SK-N-MC (cell line): ENCODE results near the gene RHBDF2.

Source experiments
- DNase-seq: peaks from one replicate; pipeline ENCODE4 v3.0.0-alpha.2; 2011; ENCODE audit warnings: low read depth, low spot score
- H3K27ac ChIP-seq: fragments of 200-600 bp; sonication (generic); 2 replicates; pipeline ENCODE4 v1.5.1; 2016; ENCODE audit warnings: mixed run types
- H3K36me3 ChIP-seq: fragments of 200-600 bp; sonication (generic); 2 replicates; pipeline ENCODE4 v1.6.1; 2017; ENCODE audit warnings: antibody characterized with exemption, low read length, mixed read lengths; ENCODE audit not compliant: insufficient read depth
- H3K4me3 ChIP-seq: fragments of 200-600 bp; sonication (generic); 2 replicates; pipeline ENCODE4 v1.5.1; 2016
- H3K9ac ChIP-seq: fragments of 200-600 bp; sonication (generic); 2 replicates; pipeline ENCODE4 v1.8.0; 2017; ENCODE audit warnings: mixed run types, mixed read lengths; ENCODE audit not compliant: insufficient read length
- H3K9me3 ChIP-seq: fragments of 200-600 bp; sonication (generic); 2 replicates; pipeline ENCODE4 v1.6.1; 2017; ENCODE audit warnings: low read depth, mild to moderate bottlenecking, antibody characterized with exemption, low read length, moderate library complexity, mixed read lengths
- EZH2 ChIP-seq: fragments of 200-600 bp; sonication (generic); IDR thresholded peaks from one replicate; pipeline ENCODE4 v1.6.1; 2017; ENCODE audit warnings: antibody characterized with exemption
- FOXP2 ChIP-seq: optimal IDR thresholded peaks from 2 replicates; pipeline ENCODE3; 2011; ENCODE audit warnings: mild to moderate bottlenecking, moderate library complexity; ENCODE audit not compliant: insufficient read depth; ENCODE audit errors: extremely low read length, control extremely low read depth
- POLR2AphosphoS5 ChIP-seq: IDR thresholded peaks from 2 replicates; pipeline ENCODE4 v1.6.1; 2012; ENCODE audit warnings: mild to moderate bottlenecking, low read depth, low read length, borderline replicate concordance

RHBDF2 gene

GRCh38 chr17:76479515-76480060 lies 21.6 kb downstream of the RHBDF2 start:
- no peaks in the 10 kb centered on the region for H3K9me3 ChIP-seq
- no peak for DNase-seq
- TF ChIP-seq FOXP2, result no peak
- TF ChIP-seq POLR2AphosphoS5, result no peak
- TF ChIP-seq EZH2, result no peak
- no peak overlapping the region for H3K9ac ChIP-seq
- H3K36me3 ChIP-seq, result no peaks in the 10 kb centered on the region
- H3K4me3 ChIP-seq, result no peak overlapping the region
- H3K27ac ChIP-seq, result no peak overlapping the region

GRCh38 chr17:76478730-76479514 lies 22.3 kb downstream of the RHBDF2 start:
- no peak for TF ChIP-seq EZH2
- no peak for TF ChIP-seq POLR2AphosphoS5
- no peak for TF ChIP-seq FOXP2
- no peaks in the 10 kb centered on the region for H3K9me3 ChIP-seq
- H3K9ac ChIP-seq, result no peak overlapping the region
- H3K4me3 ChIP-seq, result no peak overlapping the region
- no peaks in the 10 kb centered on the region for H3K36me3 ChIP-seq
- DNase-seq, result no peak
- H3K27ac ChIP-seq, result no peak overlapping the region

- no peak overlapping the region for H3K27ac ChIP-seq
- H3K36me3 ChIP-seq, result no peaks in the 10 kb centered on the region
- no peak for TF ChIP-seq EZH2
- no peak overlapping the region for H3K4me3 ChIP-seq
- no peaks in the 10 kb centered on the region for H3K9me3 ChIP-seq
- H3K9ac ChIP-seq, result no peak overlapping the region
- no peak for DNase-seq
Measured at GRCh38 chr17:76478097-76478496, 23.1 kb downstream of the RHBDF2 start.

- H3K36me3 ChIP-seq, result no peaks in the 10 kb centered on the region
- H3K4me3 ChIP-seq, result no peak overlapping the region
- TF ChIP-seq FOXP2 (no peak), POLR2AphosphoS5 (no peak), EZH2 (no peak)
- H3K27ac ChIP-seq, result no peak overlapping the region
- no peak for DNase-seq
- no peaks in the 10 kb centered on the region for H3K9me3 ChIP-seq
- no peak overlapping the region for H3K9ac ChIP-seq
Measured at GRCh38 chr17:76477576-76477975, 23.6 kb downstream of the RHBDF2 start.

GRCh38 chr17:76476736-76477135 lies 24.5 kb downstream of the RHBDF2 start:
- DNase-seq, result no peak
- no peak overlapping the region for H3K4me3 ChIP-seq
- no peak for TF ChIP-seq EZH2
- TF ChIP-seq FOXP2, result no peak
- no peak for TF ChIP-seq POLR2AphosphoS5
- no peak overlapping the region for H3K27ac ChIP-seq
- no peaks in the 10 kb centered on the region for H3K36me3 ChIP-seq
- H3K9me3 ChIP-seq, result no peaks in the 10 kb centered on the region
- H3K9ac ChIP-seq, result no peak overlapping the region

- H3K9ac ChIP-seq, result no peak overlapping the region
- TF ChIP-seq POLR2AphosphoS5, result no peak
- TF ChIP-seq EZH2, result no peak
- no peak for TF ChIP-seq FOXP2
- no peak overlapping the region for H3K27ac ChIP-seq
- no peak overlapping the region for H3K4me3 ChIP-seq
- DNase-seq, result no peak
- H3K36me3 ChIP-seq, result no peaks in the 10 kb centered on the region
- no peaks in the 10 kb centered on the region for H3K9me3 ChIP-seq
Measured at GRCh38 chr17:76475302-76475701, 25.9 kb downstream of the RHBDF2 start.

GRCh38 chr17:76474894-76475293 lies 26.3 kb downstream of the RHBDF2 start:
- no peak for TF ChIP-seq POLR2AphosphoS5
- TF ChIP-seq FOXP2, result no peak
- TF ChIP-seq EZH2, result no peak
- Histone ChIP-seq H3K9me3 (no peaks in the 10 kb centered on the region), H3K27ac (no peak overlapping the region), H3K4me3 (no peak overlapping the region), H3K36me3 (no peaks in the 10 kb centered on the region), H3K9ac (no peak overlapping the region)
- DNase-seq, result no peak

- TF ChIP-seq POLR2AphosphoS5 (no peak), FOXP2 (no peak), EZH2 (no peak)
- H3K27ac ChIP-seq, result no peak overlapping the region
- no peaks in the 10 kb centered on the region for H3K9me3 ChIP-seq
- no peak for DNase-seq
- H3K36me3 ChIP-seq, result no peaks in the 10 kb centered on the region
- H3K9ac ChIP-seq, result no peak overlapping the region
- no peak overlapping the region for H3K4me3 ChIP-seq
Measured at GRCh38 chr17:76474238-76474637, 27.0 kb downstream of the RHBDF2 start.
